GM12878 (cell line): ENCODE data around the gene RHOB. TPM values are rescaled to one million over a fixed set of nuclear protein-coding genes. Genes with fewer than 3 reads are reported as not detected.

Source experiments
- ATAC-seq: fragments of 200-7000 bp; cut with Tn5 transposase; 3 replicates; pipeline ENCODE4 v1.9.1; 2020; ENCODE audit warnings: mild to moderate bottlenecking, moderate library complexity
- BruUV-seq: library from RNA; stranded (reverse); fragments of 400-500 nt; replicated peaks from 2 replicates; lab custom pipeline; 2021; lab: Mats Ljungman, UMichigan
- CTCF ChIA-PET: fragments of 300-600 bp; sonication (Branson Sonifier 250); formaldehyde crosslinking; extraction: SDS; loops from one replicate; lab custom pipeline; 2021; ENCODE audit warnings: inconsistent platforms; lab: Yijun Ruan, JAX
- POLR2A ChIA-PET: fragments of 350-600 bp; formaldehyde crosslinking; extraction: SDS; loops from one replicate; lab custom pipeline; 2021; ENCODE audit warnings: inconsistent platforms; lab: Charles Lee
- RAD21 ChIA-PET: fragments of 300-600 bp; sonication (Branson Sonifier 250); formaldehyde crosslinking; loops from one replicate; lab custom pipeline; 2023; ENCODE audit warnings: antibody characterized with exemption; ENCODE audit not compliant: unreplicated experiment; lab: Charles Lee
- SMC1A ChIA-PET: fragments of 300-600 bp; sonication (Branson Sonifier 250); formaldehyde crosslinking; loops from one replicate; lab custom pipeline; 2023; ENCODE audit not compliant: unreplicated experiment, uncharacterized antibody; lab: Charles Lee
- DNase-seq: peaks from one replicate; pipeline ENCODE4 v3.0.0-alpha.2; 2011; ENCODE audit warnings: low read depth, low spot score
- FAIRE-seq: peaks from 3 replicates; lab custom pipeline; 2011; peaks lifted over from hg19 to GRCh38; lab: Jason Lieb, UNC
- H2AFZ ChIP-seq: 2 replicates; pipeline ENCODE4 v1.6.0; 2011; ENCODE audit warnings: low read depth, low read length, control low read depth; ENCODE audit not compliant: control insufficient read depth
- H3K27ac ChIP-seq: 2 replicates; pipeline ENCODE4 v1.5.1; 2011; ENCODE audit warnings: control low read depth; ENCODE audit not compliant: control insufficient read depth, insufficient read depth
- H3K27me3 ChIP-seq, 2 experiments: replicated peaks in 1 of 2; 2 replicates each; pipeline versions ENCODE4 v1.6.0 to v1.6.1; 2011; ENCODE audit warnings: low read length in 1 of 2; ENCODE audit not compliant: control insufficient read depth in 2 of 2, insufficient read depth in 2 of 2
- H3K36me3 ChIP-seq, 2 experiments: 2 replicates each; pipeline ENCODE4 v1.5.1; 2011; ENCODE audit warnings: low read length in 1 of 2; ENCODE audit not compliant: control insufficient read depth in 2 of 2, insufficient read depth in 2 of 2
- H3K4me1 ChIP-seq: 2 replicates; pipeline ENCODE4 v1.6.1; 2011; ENCODE audit warnings: mild to moderate bottlenecking, low read length, moderate library complexity, mixed read lengths; ENCODE audit not compliant: control insufficient read depth, insufficient read depth
- H3K4me2 ChIP-seq: 2 replicates; pipeline ENCODE4 v1.6.0; 2011; ENCODE audit warnings: control low read depth; ENCODE audit not compliant: control insufficient read depth, insufficient read depth
- H3K4me3 ChIP-seq: fragments of 200-600 bp; sonication (generic); 2 replicates; pipeline ENCODE4 v1.5.1; 2016
- H3K79me2 ChIP-seq: 2 replicates; pipeline ENCODE4 v1.6.0; 2011; ENCODE audit warnings: low read length; ENCODE audit not compliant: control insufficient read depth, insufficient read depth
- H3K9ac ChIP-seq: 2 replicates; pipeline ENCODE4 v1.8.0; 2011; ENCODE audit warnings: low read length, control low read depth, mixed read lengths; ENCODE audit not compliant: control insufficient read depth, insufficient read depth
- H3K9me3 ChIP-seq: replicated peaks from 3 replicates; pipeline ENCODE4 v1.5.1; 2011; ENCODE audit warnings: mild to moderate bottlenecking, low read length; ENCODE audit not compliant: control insufficient read depth, insufficient read depth
- H4K20me1 ChIP-seq: 2 replicates; pipeline ENCODE4 v1.6.0; 2011; ENCODE audit not compliant: control insufficient read depth, insufficient read depth
- BMI1 ChIP-seq: fragments of 450-650 bp; IDR thresholded peaks from 2 replicates; pipeline ENCODE4 v1.6.1; 2016; ENCODE audit warnings: mild to moderate bottlenecking, moderate library complexity, borderline replicate concordance
- GABPA ChIP-seq: IDR thresholded peaks from 2 replicates; pipeline ENCODE4 v1.6.1; 2014; ENCODE audit warnings: antibody characterized with exemption, low read depth, mild to moderate bottlenecking, inconsistent platforms
- MTA2 ChIP-seq: fragments of 450-650 bp; IDR thresholded peaks from 2 replicates; pipeline ENCODE4 v1.6.1; 2016; ENCODE audit warnings: low read depth, mild to moderate bottlenecking, moderate library complexity
- NBN ChIP-seq: fragments of 450-650 bp; IDR thresholded peaks from 2 replicates; pipeline ENCODE4 v1.6.1; 2016
- RELA ChIP-seq: fragments of 450-650 bp; IDR thresholded peaks from 2 replicates; pipeline ENCODE4 v1.8.0; 2014; ENCODE audit warnings: borderline replicate concordance; ENCODE audit not compliant: partially characterized antibody
- RUNX3 ChIP-seq: IDR thresholded peaks from 2 replicates; pipeline ENCODE4 v1.6.1; 2012; ENCODE audit warnings: low read length, inconsistent platforms
- SRF ChIP-seq, 2 experiments: IDR thresholded peaks; 2 replicates each; pipeline ENCODE4 v1.6.1; 2011; ENCODE audit warnings: low read depth in 2 of 2, low read length in 2 of 2, mild to moderate bottlenecking in 1 of 2, moderate library complexity in 1 of 2
- STAT3 ChIP-seq: IDR thresholded peaks from 2 replicates; pipeline ENCODE4 v1.6.1; 2011; ENCODE audit warnings: low read depth, low read length, improper control_type of control experiment
- TARDBP ChIP-seq: IDR thresholded peaks from 2 replicates; pipeline ENCODE4 v1.6.1; 2016; ENCODE audit warnings: borderline replicate concordance
- TBL1XR1 ChIP-seq: IDR thresholded peaks from 2 replicates; pipeline ENCODE4 v1.6.1; 2012; ENCODE audit warnings: low read depth, low read length, improper control_type of control experiment
- TCF3 ChIP-seq: IDR thresholded peaks from 2 replicates; pipeline ENCODE4 v1.6.1; 2012; ENCODE audit warnings: low read depth, mild to moderate bottlenecking, low read length, borderline replicate concordance; ENCODE audit not compliant: insufficient read depth
- WGBS: methylation state at CpG from one replicate; pipeline ENCODE4 v1.1.6; 2016; ENCODE audit warnings: low lambda C conversion rate; ENCODE audit not compliant: insufficient replicate concordance, insufficient coverage; ENCODE audit errors: missing lambda C conversion rate; 5-methylcytosine and 5-hydroxymethylcytosine counted together
- in situ Hi-C: fragments of 300-500 bp; cut with MboI; formaldehyde crosslinking; loops from 9 replicates; pipeline ENCODE4 v1.14.3; 2018; ENCODE audit warnings: mixed read lengths
- intact Hi-C: fragments of 100-400 bp; cut with micrococcal nuclease; formaldehyde crosslinking; loops from one replicate; pipeline ENCODE4 v1.14.2; 2022; ENCODE audit not compliant: unreplicated experiment
- polyA plus RNA-seq, 11 experiments: library from polyadenylated mRNA; depleted of rRNA in 4 of 11; unstranded in 6 of 11; stranded (reverse) in 5 of 11; fragments of >200 nt; fragmentation: Nextera tagmentation in 4 of 11; fragmentation: Illumina TruSeq in 1 of 11; extraction: Ambion mirVana in 4 of 11; extraction: Trizol in 1 of 11; gene quantifications; 1 replicate in 1 of 11; 2 replicates in 10 of 11; pipeline versions ENCODE4 v1.2.1 to v1.2.3, GENCODE V29; 2011 to 2016; ENCODE audit warnings: inconsistent platforms in 2 of 11, missing spikeins in 2 of 11, low read depth in 1 of 11
- total RNA-seq, 4 experiments: library from RNA; depleted of rRNA in 3 of 4; stranded (reverse); fragments of >200 nt in 3 of 4; fragmentation: Illumina TruSeq in 1 of 4; extraction: Trizol in 1 of 4; gene quantifications; 2 replicates each; pipeline versions ENCODE4 v1.2.1 to v1.2.3, GENCODE V29; 2013 to 2021

Gene RHOB
- total and polyA plus RNA-seq, 10 of the 15 experiments (the other 5 are each of a cell fraction or from before 2014, with no cell fraction given): 0.03 to 4.5 (median 1.2) TPM

DNA sequence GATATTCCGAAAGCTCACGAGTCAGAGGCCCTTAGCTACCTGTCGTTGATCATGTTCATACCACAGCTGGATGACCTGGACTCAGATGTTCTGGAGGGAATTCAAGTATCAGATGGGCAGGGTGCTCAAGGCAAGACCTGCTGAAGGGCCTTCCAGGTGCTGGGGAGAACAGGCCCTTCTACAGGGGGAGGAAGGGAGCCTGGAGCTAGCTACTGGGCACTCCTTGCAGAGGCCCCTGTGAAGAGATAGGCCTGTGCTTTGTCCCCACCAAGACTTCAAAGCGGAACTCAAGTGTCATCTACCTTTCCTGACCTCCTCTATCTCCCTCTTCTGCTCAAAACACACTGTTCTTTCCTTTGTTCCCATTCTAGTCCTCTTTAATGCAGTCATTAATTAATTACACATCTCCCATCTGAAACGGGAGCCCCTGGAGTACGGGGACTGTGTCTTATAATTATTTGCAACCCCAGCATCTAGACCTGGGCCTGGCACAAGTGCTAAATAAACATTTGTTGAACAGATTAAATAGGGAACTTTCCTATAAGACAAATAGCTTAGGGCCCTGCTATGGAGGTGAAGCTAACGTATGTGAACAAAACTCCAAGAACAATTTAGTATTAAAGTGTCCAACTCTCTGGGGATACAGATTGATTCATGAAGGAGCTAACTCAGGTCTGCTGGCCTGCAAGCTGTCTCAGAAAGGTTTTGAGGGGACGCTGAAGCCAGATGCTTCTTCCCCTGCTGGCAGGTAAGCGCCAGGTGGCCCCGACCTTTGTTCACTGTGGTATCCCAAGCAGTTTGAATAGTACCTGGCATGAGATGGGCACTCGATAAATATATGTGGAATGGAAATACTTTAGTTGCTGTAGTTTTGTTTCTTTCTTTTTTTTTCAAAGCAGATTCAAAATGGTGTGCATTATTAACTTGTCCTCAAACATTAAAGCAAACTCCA is 22.0 kb downstream of the RHOB start:
- no peak overlapping the region for H3K4me3 ChIP-seq
- TF ChIP-seq BMI1 (no peak), TARDBP (no peak), GABPA (no peak), RUNX3 (no peak), STAT3 (no peak), TCF3 (no peak), TBL1XR1 (no peak), MTA2 (no peak), NBN (no peak), SRF (IDR thresholded peaks at IDR 0.05; ENCODE audit: low read depth in 2 of 2, low read length in 2 of 2) (no peak), RELA (no peak)
- no peak overlapping the region for H3K27ac ChIP-seq
- FAIRE-seq (no peak), ATAC-seq (no peak), DNase-seq (no peak)
- ChIA-PET SMC1A (interaction anchor here (1.1 to 1.2 kb wide), 2 partner anchors 13 to 16 kb away, joined by 3 read pairs; no protein-coding TSS in a partner anchor), POLR2A (no interaction called here), CTCF (interaction anchor here (1.1 to 2.2 kb wide), 2 partner anchors 12 to 173 kb away, joined by 4 to 7 read pairs; no protein-coding TSS in a partner anchor), RAD21 (interaction anchor here (0.9 kb wide), 1 partner anchor 36 kb away, joined by 4 read pairs; no protein-coding TSS in a partner anchor)
- WGBS: 31% methylated on average over 11 of the region's 11 CpGs
- in situ Hi-C loops: no loop called here
- H3K4me1 ChIP-seq: no peaks in the 10 kb centered on the region
- intact Hi-C loops: no loop called here
- H3K79me2 ChIP-seq: no peaks in the 10 kb centered on the region
- H3K4me2 ChIP-seq: no peak overlapping the region
- H3K27me3 ChIP-seq: no peaks in the 10 kb centered on the region; a peak in 1 of 4 replicates
- no peaks in the 10 kb centered on the region for H3K36me3 ChIP-seq
- no peaks in the 10 kb centered on the region for H4K20me1 ChIP-seq
- no peak overlapping the region for H2AFZ ChIP-seq
- BruUV-seq: no TSS peak
- no peak overlapping the region for H3K9ac ChIP-seq
- no peaks in the 10 kb centered on the region for H3K9me3 ChIP-seq
